ENCODE data around the gene CHMP1A.

GRCh38 chr16:89653656-89654295 is 3.7 kb downstream of the CHMP1A start:
- TF ChIP-seq CTCF (IDR thresholded peaks at IDR 0.05) = no peak
- no peak for TF ChIP-seq EP300 (IDR thresholded peaks at IDR 0.05)
- no peak for TF ChIP-seq POLR2AphosphoS5 (IDR thresholded peaks at IDR 0.05)

Measured in suprapubic skin (tissue), 4 donors.